PC-9 (cell line): ENCODE results near the gene MEX3A. TPM values are rescaled to one million over a fixed set of nuclear protein-coding genes. Genes with fewer than 3 reads are reported as not detected.
"Not testable (repeated sequence)": the region's sequence is repeated elsewhere in the genome, so short reads cannot be mapped to it uniquely, and the experiment has no call there.

ENCODE experiments used
- BruUV-seq: library from RNA; stranded (reverse); fragments of 400-500 nt; replicated peaks from 2 replicates; lab custom pipeline; 2021; lab: Mats Ljungman, UMichigan
- CTCF ChIA-PET: fragments of 300-600 bp; sonication (Branson Sonifier 250); formaldehyde crosslinking; loops from one replicate; lab custom pipeline; 2022; ENCODE audit warnings: antibody characterized with exemption; lab: Charles Lee
- POLR2A ChIA-PET: fragments of 300-600 bp; sonication (Branson Sonifier 250); formaldehyde crosslinking; loops from one replicate; lab custom pipeline; 2022; ENCODE audit warnings: antibody characterized with exemption; ENCODE audit not compliant: unreplicated experiment; lab: Charles Lee
- DNase-seq, 2 experiments: peaks; one replicate each; pipeline versions ENCODE4 v3.0.0 to v3.0.0-alpha.2; 2015 to 2022; ENCODE audit warnings: mixed read lengths in 1 of 2
- H2AFZ ChIP-seq: fragments of 200-600 bp; sonication (generic); 2 replicates; pipeline ENCODE4 v1.8.1; 2017; ENCODE audit warnings: antibody characterized with exemption
- H3F3A ChIP-seq: fragments of 200-600 bp; sonication (generic); 2 replicates; pipeline ENCODE4 v1.8.1; 2017; ENCODE audit warnings: antibody characterized with exemption, mild to moderate bottlenecking, low read depth; ENCODE audit not compliant: insufficient read depth
- H3K27ac ChIP-seq: fragments of 200-600 bp; sonication (generic); 2 replicates; pipeline ENCODE4 v1.6.1; 2016; ENCODE audit warnings: mixed run types
- H3K27me3 ChIP-seq: fragments of 200-600 bp; sonication (generic); 2 replicates; pipeline ENCODE4 v1.6.1; 2016; ENCODE audit warnings: low read depth, mixed run types; ENCODE audit not compliant: insufficient read depth
- H3K36me3 ChIP-seq: fragments of 200-600 bp; sonication (generic); 2 replicates; pipeline ENCODE4 v1.6.1; 2016; ENCODE audit warnings: low read depth, mixed run types
- H3K4me1 ChIP-seq: fragments of 200-600 bp; sonication (generic); replicated peaks from 2 replicates; pipeline ENCODE4 v1.6.1; 2016; ENCODE audit warnings: mixed run types; ENCODE audit not compliant: insufficient read depth
- H3K4me2 ChIP-seq: fragments of 200-600 bp; sonication (generic); 2 replicates; pipeline ENCODE4 v1.6.1; 2017; ENCODE audit warnings: mixed run types
- H3K4me3 ChIP-seq: fragments of 200-600 bp; sonication (generic); 2 replicates; pipeline ENCODE4 v1.6.1; 2016; ENCODE audit warnings: mixed run types
- H3K79me2 ChIP-seq: fragments of 200-600 bp; sonication (generic); 2 replicates; pipeline ENCODE4 v1.6.1; 2017; ENCODE audit warnings: low read depth, mixed run types
- H3K9me2 ChIP-seq: fragments of 200-600 bp; sonication (generic); 2 replicates; pipeline ENCODE4 v1.8.1; 2017; ENCODE audit warnings: mild to moderate bottlenecking; ENCODE audit not compliant: insufficient read depth
- H3K9me3 ChIP-seq: fragments of 200-600 bp; sonication (generic); 2 replicates; pipeline ENCODE4 v1.8.1; 2016; ENCODE audit warnings: low read depth; ENCODE audit not compliant: insufficient read depth
- H4K20me1 ChIP-seq: fragments of 200-600 bp; sonication (generic); 2 replicates; pipeline ENCODE4 v1.8.1; 2017; ENCODE audit not compliant: insufficient read depth
- CTCF ChIP-seq: fragments of 200-600 bp; sonication (generic); conservative IDR thresholded peaks from 2 replicates; pipeline ENCODE4 v1.6.1; 2017; ENCODE audit warnings: mixed run types, antibody characterized with exemption, mild to moderate bottlenecking, moderate library complexity
- EZH2 ChIP-seq: fragments of 200-600 bp; sonication (generic); IDR thresholded peaks from 2 replicates; pipeline ENCODE4 v1.8.0; 2017; ENCODE audit warnings: antibody characterized with exemption, low read depth
- intact Hi-C: fragments of 100-400 bp; cut with micrococcal nuclease; formaldehyde crosslinking; loops from one replicate; pipeline ENCODE4 v1.10.0; 2022; ENCODE audit not compliant: unreplicated experiment
- total RNA-seq: library from RNA; stranded (reverse); gene quantifications from 2 replicates; pipeline ENCODE4 v1.2.3, GENCODE V29; 2021

The MEX3A gene
- total RNA-seq, 1 experiment from 2014 or later, result 7.2 TPM

- TF ChIP-seq CTCF (no peak), EZH2 (no peak)
- Histone ChIP-seq H3K27ac (no peak overlapping the region), H3K9me3 (no peaks in the 10 kb centered on the region), H3F3A (peaks cover 27% of the 10 kb centered on the region; the same call in 1 of the 2 replicates), H4K20me1 (no peaks in the 10 kb centered on the region), H3K9me2 (no peaks in the 10 kb centered on the region), H2AFZ (no peak overlapping the region), H3K4me2 (no peak overlapping the region), H3K36me3 (no peaks in the 10 kb centered on the region), H3K79me2 (no peaks in the 10 kb centered on the region), H3K4me3 (no peak overlapping the region), H3K27me3 (no peaks in the 10 kb centered on the region), H3K4me1 (no peaks in the 10 kb centered on the region)
- DNase-seq, result no peak
- intact Hi-C loops, result no loop called here
- ChIA-PET POLR2A (no interaction called here), CTCF (no interaction called here)
- no TSS peak for BruUV-seq
Measured at GRCh38 chr1:156073740-156074139, 8.5 kb downstream of the MEX3A start.

- Histone ChIP-seq H3K4me3 (no peak overlapping the region), H3K27me3 (no peaks in the 10 kb centered on the region), H2AFZ (no peak overlapping the region), H3K27ac (no peak overlapping the region), H3F3A (peaks cover 25% of the 10 kb centered on the region; the same call in 1 of the 2 replicates), H4K20me1 (no peaks in the 10 kb centered on the region), H3K4me2 (no peak overlapping the region), H3K36me3 (no peaks in the 10 kb centered on the region), H3K9me2 (no peaks in the 10 kb centered on the region), H3K4me1 (no peaks in the 10 kb centered on the region), H3K9me3 (no peaks in the 10 kb centered on the region), H3K79me2 (no peaks in the 10 kb centered on the region)
- CTCF ChIA-PET, result no interaction called here
- no peak for TF ChIP-seq CTCF
- TF ChIP-seq EZH2, result no peak
- no TSS peak for BruUV-seq
- POLR2A ChIA-PET, result no interaction called here
- intact Hi-C loops, result no loop called here
- no peak for DNase-seq
Measured at GRCh38 chr1:156073110-156073687, 9.1 kb downstream of the MEX3A start.

- Histone ChIP-seq H3K4me1 (no peaks in the 10 kb centered on the region), H3K27ac (no peak overlapping the region), H3K9me3 (no peaks in the 10 kb centered on the region), H3K9me2 (no peaks in the 10 kb centered on the region), H4K20me1 (no peaks in the 10 kb centered on the region), H3F3A (peaks cover 21% of the 10 kb centered on the region; the same call in 1 of the 2 replicates), H2AFZ (no peak overlapping the region), H3K27me3 (no peaks in the 10 kb centered on the region), H3K4me2 (no peak overlapping the region), H3K4me3 (no peak overlapping the region), H3K79me2 (peaks cover 4% of the 10 kb centered on the region), H3K36me3 (no peaks in the 10 kb centered on the region)
- ChIA-PET CTCF (no interaction called here), POLR2A (no interaction called here)
- no peak for TF ChIP-seq EZH2
- no peak for TF ChIP-seq CTCF
- no peak for DNase-seq
- intact Hi-C loops, result no loop called here
- no TSS peak for BruUV-seq
Measured at GRCh38 chr1:156072251-156072650, 10.0 kb downstream of the MEX3A start.

- CTCF ChIA-PET, result interaction anchor here (0.6 kb wide), 1 partner anchor 339 kb away, joined by 4 read pairs; no protein-coding TSS in a partner anchor
- not testable (repeated sequence) for H4K20me1 ChIP-seq, BruUV-seq
Measured at GRCh38 chr1:156071332-156071816, 10.9 kb downstream of the MEX3A start.

More at GRCh38 chr1:156071332-156071816, 10.9 kb downstream of the MEX3A start:
- H3K27ac ChIP-seq, POLR2A ChIA-PET, H3K4me3 ChIP-seq, intact Hi-C loops, H3K9me2 ChIP-seq, H3K4me1 ChIP-seq, H2AFZ ChIP-seq, H3K27me3 ChIP-seq, H3K36me3 ChIP-seq, H3K4me2 ChIP-seq, DNase-seq, H3K9me3 ChIP-seq: not testable (repeated sequence)
- Histone ChIP-seq H3K79me2 (peaks cover 11% of the 10 kb centered on the region), H3F3A (peaks cover 21% of the 10 kb centered on the region; the same call in 1 of the 2 replicates)
